ENCODE results near the gene OTUB2.
A peak's percentile ranks its signal among the peaks of the same experiment; 100 is the strongest.

OTUB2 gene

GRCh38 chr14:94052199-94052598 lies 26.1 kb downstream of the OTUB2 start:
- Mint-ChIP-seq H3K9me3 (no peaks in the 10 kb centered on the region), H3K4me3 (no peak overlapping the region), H3K36me3 (ENCODE audit: low read depth) (peaks cover 68% of the 10 kb centered on the region), H3K4me1 (no peaks in the 10 kb centered on the region), H3K27me3 (ENCODE audit: low read depth, poor library complexity) (peaks cover 6% of the 10 kb centered on the region), H3K27ac (peak overlapping the region; percentile 14)
- no peak for DNase-seq
- no peak for TF ChIP-seq CTCF (IDR thresholded peaks at IDR 0.05)

DNA sequence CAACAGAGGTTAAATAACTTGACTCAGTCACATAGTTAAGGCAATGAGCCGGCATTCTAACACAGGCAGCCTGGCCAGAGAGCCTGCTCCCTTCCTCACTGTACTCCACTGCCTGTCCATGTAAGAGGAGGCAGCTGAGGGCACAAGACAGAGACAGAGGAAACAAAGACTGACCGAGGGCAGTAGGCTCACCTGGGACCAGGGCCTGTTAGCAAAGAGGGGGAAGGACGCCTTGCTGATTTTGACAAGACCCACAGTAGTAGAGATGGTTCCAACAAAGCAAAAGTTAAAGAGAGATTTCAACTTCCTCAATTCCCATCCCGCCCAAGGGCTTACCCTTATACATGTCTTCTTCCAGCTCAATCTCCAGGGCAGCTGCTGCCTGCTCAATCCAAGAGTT lies 26.5 kb downstream of the OTUB2 start:
- no peak for DNase-seq
- no peaks in the 10 kb centered on the region for H3K4me1 Mint-ChIP-seq
- H3K9me3 Mint-ChIP-seq: no peaks in the 10 kb centered on the region
- H3K27me3 Mint-ChIP-seq (ENCODE audit: low read depth, poor library complexity): peaks cover 6% of the 10 kb centered on the region
- H3K27ac Mint-ChIP-seq: peak overlapping the region; percentile 14
- H3K36me3 Mint-ChIP-seq (ENCODE audit: low read depth): peaks cover 68% of the 10 kb centered on the region
- H3K4me3 Mint-ChIP-seq: no peak overlapping the region
- TF ChIP-seq CTCF (IDR thresholded peaks at IDR 0.05): no peak

DNA sequence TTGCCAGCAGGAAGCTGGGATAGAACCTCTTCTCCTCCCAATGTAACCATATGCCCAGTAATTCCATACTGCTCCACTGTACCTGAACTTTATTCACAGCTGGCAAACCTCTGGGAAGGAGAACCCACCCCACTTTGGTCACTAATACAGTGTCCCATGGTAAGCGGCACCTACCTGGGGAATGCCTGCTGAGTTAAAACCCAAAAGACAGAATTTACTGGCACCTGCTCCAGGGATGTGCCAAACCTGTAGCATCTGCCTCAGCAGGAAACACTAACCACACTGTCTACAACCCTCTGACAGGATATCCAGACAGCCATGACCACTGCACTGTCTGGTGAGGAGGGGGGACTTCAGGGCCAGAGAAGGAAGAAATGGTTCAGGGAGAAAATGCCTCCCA lies 28.3 kb downstream of the OTUB2 start:
- Mint-ChIP-seq H3K36me3 (ENCODE audit: low read depth) (peaks cover 76% of the 10 kb centered on the region), H3K27me3 (ENCODE audit: low read depth, poor library complexity) (peaks cover 6% of the 10 kb centered on the region), H3K9me3 (no peaks in the 10 kb centered on the region), H3K27ac (no peak overlapping the region), H3K4me3 (no peak overlapping the region), H3K4me1 (no peaks in the 10 kb centered on the region)
- no peak for TF ChIP-seq CTCF (IDR thresholded peaks at IDR 0.05)
- no peak for DNase-seq

- peaks cover 73% of the 10 kb centered on the region for H3K36me3 Mint-ChIP-seq (ENCODE audit: low read depth)
- H3K4me3 Mint-ChIP-seq: no peak overlapping the region
- peak overlapping the region; percentile 21 for H3K27ac Mint-ChIP-seq
- no peaks in the 10 kb centered on the region for H3K9me3 Mint-ChIP-seq
- no peak for DNase-seq
- no peak for TF ChIP-seq CTCF (IDR thresholded peaks at IDR 0.05)
- H3K4me1 Mint-ChIP-seq: no peaks in the 10 kb centered on the region
- H3K27me3 Mint-ChIP-seq (ENCODE audit: low read depth, poor library complexity): peaks cover 3% of the 10 kb centered on the region
Measured at GRCh38 chr14:94054936-94055335, 28.8 kb downstream of the OTUB2 start.

DNA sequence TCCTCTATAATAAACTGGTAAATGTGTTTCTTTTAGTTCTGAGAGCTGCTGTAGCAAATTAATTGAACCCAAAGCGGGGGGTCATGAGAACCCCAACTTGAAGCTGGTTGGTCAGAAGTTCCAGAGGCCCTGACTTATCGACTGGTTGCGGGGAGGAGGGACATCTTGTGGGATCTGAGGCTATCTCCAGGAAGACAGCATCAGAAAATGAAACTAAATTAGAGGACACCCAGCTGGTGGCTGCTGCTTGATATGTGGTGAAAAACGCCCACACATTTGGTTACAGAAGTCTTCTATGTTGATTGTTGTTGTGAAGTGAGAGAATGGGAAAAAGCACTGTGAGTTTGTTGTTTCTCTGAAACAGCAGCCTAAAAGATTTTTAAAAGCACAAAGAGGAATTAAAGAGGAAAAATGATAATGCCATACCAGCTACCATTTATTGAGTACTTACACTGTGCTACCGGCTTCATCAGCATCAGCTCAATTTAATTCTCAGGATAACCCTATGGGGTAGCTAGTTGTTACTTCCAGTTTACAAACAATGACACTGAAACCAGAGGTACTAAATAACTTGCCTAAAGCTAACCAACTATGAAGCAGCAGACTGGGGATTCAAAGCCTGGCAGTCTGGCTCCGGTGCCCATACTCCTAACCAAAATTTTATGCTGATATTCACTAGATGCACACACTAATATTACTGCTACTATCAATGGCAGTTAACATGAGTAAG lies 30.6 kb downstream of the OTUB2 start:
- Mint-ChIP-seq H3K27ac (no peak overlapping the region), H3K4me3 (no peak overlapping the region), H3K4me1 (no peaks in the 10 kb centered on the region), H3K9me3 (no peaks in the 10 kb centered on the region), H3K36me3 (ENCODE audit: low read depth) (peaks cover 76% of the 10 kb centered on the region), H3K27me3 (ENCODE audit: low read depth, poor library complexity) (peaks cover 3% of the 10 kb centered on the region)
- TF ChIP-seq CTCF (IDR thresholded peaks at IDR 0.05): no peak
- no peak for DNase-seq

DNA sequence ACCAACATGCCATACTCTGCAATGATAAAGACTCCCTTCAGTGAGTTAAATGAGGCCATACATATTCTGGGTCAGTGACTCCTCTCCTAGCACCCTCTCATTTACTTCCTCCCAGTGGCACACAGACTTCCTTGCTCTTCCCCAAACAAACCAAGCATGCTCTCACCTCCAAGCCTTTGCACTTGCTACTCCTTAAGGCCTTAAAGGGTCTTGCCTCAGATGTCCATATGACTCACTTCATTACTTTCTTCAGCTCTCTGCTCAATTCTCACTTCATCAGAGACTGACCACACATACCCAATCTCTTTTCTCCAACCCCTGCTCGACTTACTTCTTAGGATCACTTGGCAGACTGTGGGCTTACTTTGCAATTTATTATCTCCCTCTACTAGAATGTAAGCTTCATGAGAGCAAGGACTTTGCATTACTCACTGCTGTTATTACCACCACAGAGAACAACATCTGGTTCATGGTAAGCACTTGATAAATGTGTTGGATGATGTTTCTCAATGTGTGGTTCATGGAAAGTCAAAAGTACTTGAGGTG lies 32.1 kb downstream of the OTUB2 start:
- TF ChIP-seq CTCF (IDR thresholded peaks at IDR 0.05): no peak
- no peak for DNase-seq

More for the DNA sequence above, 32.1 kb downstream of the OTUB2 start:
- Mint-ChIP-seq H3K9me3 (no peaks in the 10 kb centered on the region), H3K27ac (peak overlapping the region; percentile 24), H3K27me3 (ENCODE audit: low read depth, poor library complexity) (peaks cover 3% of the 10 kb centered on the region), H3K4me1 (peaks cover 7% of the 10 kb centered on the region), H3K4me3 (no peak overlapping the region), H3K36me3 (ENCODE audit: low read depth) (peaks cover 78% of the 10 kb centered on the region)
